Heart left ventricle (tissue), 16 donors: ENCODE results near the gene HPSE2. TPM values are rescaled to one million over a fixed set of nuclear protein-coding genes. Genes with fewer than 3 reads are reported as not detected.

ENCODE experiments used
- ATAC-seq, 4 donors: fragments of 200-7000 bp; cut with Tn5 transposase; one replicate each; pipeline ENCODE4 v1.9.1; 2020 to 2022; ENCODE audit warnings: moderate library complexity in 4 of 4, mild to moderate bottlenecking in 3 of 4, moderate number of reproducible peaks in 1 of 4
- DNase-seq, 5 donors: peaks; one replicate each; pipeline ENCODE4 v3.0.0-alpha.2; 2020
- H3K27ac ChIP-seq, 12 donors: fragments of 200-600 bp; sonication (generic) in 4 of 12; one replicate each; pipeline versions ENCODE4 v1.5.0 to v1.8.0; 2016 to 2022; ENCODE audit warnings: mild to moderate bottlenecking in 2 of 12
- H3K27me3 ChIP-seq, 9 donors: fragments of 200-600 bp; sonication (generic) in 2 of 9; one replicate each; pipeline versions ENCODE4 v1.5.1 to v1.8.0; 2016 to 2022; ENCODE audit warnings: mild to moderate bottlenecking in 3 of 9
- H3K36me3 ChIP-seq, 9 donors: fragments of 200-600 bp; sonication (generic) in 2 of 9; one replicate each; pipeline versions ENCODE4 v1.5.0 to v1.8.0; 2018 to 2022; ENCODE audit warnings: mild to moderate bottlenecking in 2 of 9
- H3K4me1 ChIP-seq, 12 donors: fragments of 200-600 bp; sonication (generic) in 4 of 12; one replicate each; pipeline versions ENCODE4 v1.5.0 to v1.8.0; 2016 to 2022; ENCODE audit warnings: mild to moderate bottlenecking in 3 of 12
- H3K4me3 ChIP-seq, 12 donors: fragments of 200-600 bp; sonication (generic) in 4 of 12; one replicate each; pipeline versions ENCODE4 v1.5.0 to v1.8.0; 2017 to 2022; ENCODE audit warnings: mild to moderate bottlenecking in 9 of 12, moderate library complexity in 4 of 12
- H3K9me3 ChIP-seq, 12 donors: fragments of 200-600 bp; sonication (generic) in 4 of 12; one replicate each; pipeline versions ENCODE4 v1.5.0 to v1.8.0; 2016 to 2022; ENCODE audit warnings: mild to moderate bottlenecking in 1 of 12
- POLR2A ChIP-seq, 2 donors: fragments of 450-650 bp; IDR thresholded peaks; one replicate each; pipeline ENCODE4 v1.6.1; 2017; ENCODE audit warnings: antibody characterized with exemption in 2 of 2, mild to moderate bottlenecking in 2 of 2, moderate library complexity in 2 of 2
- WGBS, 4 donors: extraction: QIAGEN DNeasy Blood & Tissue Kit in 2 of 4; methylation state at CpG; one replicate each; pipeline versions ENCODE4 v1.1.5 to v1.1.7; 2013 to 2018; 5-methylcytosine and 5-hydroxymethylcytosine counted together
- intact Hi-C, 10 donors: fragments of 100-400 bp; cut with DNase I; formaldehyde crosslinking; loops; one replicate each; pipeline versions ENCODE4 v1.11.1 to v1.14.2; 2022
- polyA plus RNA-seq, 2 donors: library from polyadenylated mRNA; stranded (reverse); fragments of 200-250 nt; gene quantifications; one replicate each; pipeline ENCODE4 v1.2.3, GENCODE V29; 2013
- total RNA-seq, 9 donors: library from RNA; depleted of rRNA in 2 of 9; stranded (reverse); fragments of >200 nt in 2 of 9; fragmentation: NEBNext Ultra II Directional in 3 of 9; extraction: Animal tissue kit (Norgen Biotek cat#: 25700) in 3 of 9; gene quantifications; one replicate each; pipeline versions ENCODE4 v1.1.0 to v1.2.4, GENCODE V29; 2016 to 2023
- TF ChIP-seq, protein P1 (sequence below), 12 donors: fragments of 200-600 bp; sonication (generic) in 4 of 12; IDR thresholded peaks; one replicate each; pipeline versions ENCODE4 v1.5.0 to v1.8.0; 2018 to 2022; ENCODE audit warnings: antibody characterized with exemption in 12 of 12, mild to moderate bottlenecking in 5 of 12
- donor health status: ischemic (EF 13 %, LVEDD 7.1; RV severe dilation, severe dysfunction).
- donor health status: healthy with polysubstance abuse.
- donor health status: DM: no; HTN: yes; CAD: no.
- donor health status: DM: no; HTN: no; CAD: no.
- donor health status: ischemic (EF 25% LVEDD 6.9; RV normal size, moderate dysfunction).
- donor health status: ischemic (EF 25% LVEDD 5.7; RV mildly dilated, moderate dysfunction).
- donor health status: healthy.
- donor health status: DM: yes; HTN: yes; CAD: no.
- donor health status: ischemic (EF 35%, LVEDD 5.7; RV mildly dilated, moderate dysfunction).
- donor health status: nonischemic (EF 11% LVEDD 7.7; RV severe dilation, severe dysfunction).
- donor health status: DM: yes; HTN: yes; CAD: no.
- donor health status: PGD.
- donor health status: ischemic (EF 29% LVEDD 5.4; RV normal size, mild dysfunction).
- donor health status: nonischemic (EF 23%, LVEDD 6.1; RV moderate dilation, normal function).

The HPSE2 gene
- total and polyA plus RNA-seq, 11 donors = 0.06 to 0.18 (median 0.12) TPM; not detected in 3

DNA sequence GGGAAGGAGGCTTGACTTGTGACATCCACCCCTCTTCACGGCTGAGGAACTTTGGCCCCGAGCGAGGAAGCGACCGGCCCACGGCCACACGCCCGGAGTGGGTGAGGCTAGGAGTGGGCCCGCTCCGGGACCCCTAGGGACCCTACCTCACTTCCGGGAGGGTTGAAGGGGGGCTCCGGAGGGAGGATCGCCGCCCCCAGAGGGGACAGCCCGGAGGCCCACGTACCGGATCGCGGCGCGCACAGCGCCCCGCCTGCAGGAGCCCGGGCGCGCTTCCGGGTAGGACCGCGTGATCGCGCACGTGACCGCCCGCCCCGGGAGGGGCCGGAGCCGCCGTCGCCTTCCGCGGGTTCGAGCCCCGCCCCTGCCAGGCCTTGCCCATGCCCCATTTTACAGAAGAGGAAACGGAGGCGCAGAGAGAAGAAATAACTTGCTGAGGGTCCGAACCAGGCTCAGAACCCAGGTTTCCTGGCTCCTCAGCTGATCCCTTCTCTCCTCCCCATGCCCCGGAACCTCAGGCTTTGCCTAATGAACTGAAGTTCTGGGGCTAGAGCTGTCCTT, 788.9 kb downstream of the HPSE2 start, which contains the start of gene HPS1:
HPS1 (minus strand) TSS at position 275 of the 561 bp plus-strand sequence. CDS start 3,695 bp downstream, outside the sequence.
- no peaks in the 10 kb centered on the region for H3K9me3 ChIP-seq
- peaks cover 0 to 35% (median 26%) of the 10 kb centered on the region in 9 donors for H3K36me3 ChIP-seq
- H3K27me3 ChIP-seq = no peaks in the 10 kb centered on the region
- 2 to 8% (median 3%) methylated on average over 13 to 47 of the region's 47 CpGs for WGBS, 4 donors
- intact Hi-C loops = no loop called here
- peak within 1 kb of the TSS; percentile 60 to 95 (median 88) for H3K27ac ChIP-seq
- TF ChIP-seq, protein P1, sequence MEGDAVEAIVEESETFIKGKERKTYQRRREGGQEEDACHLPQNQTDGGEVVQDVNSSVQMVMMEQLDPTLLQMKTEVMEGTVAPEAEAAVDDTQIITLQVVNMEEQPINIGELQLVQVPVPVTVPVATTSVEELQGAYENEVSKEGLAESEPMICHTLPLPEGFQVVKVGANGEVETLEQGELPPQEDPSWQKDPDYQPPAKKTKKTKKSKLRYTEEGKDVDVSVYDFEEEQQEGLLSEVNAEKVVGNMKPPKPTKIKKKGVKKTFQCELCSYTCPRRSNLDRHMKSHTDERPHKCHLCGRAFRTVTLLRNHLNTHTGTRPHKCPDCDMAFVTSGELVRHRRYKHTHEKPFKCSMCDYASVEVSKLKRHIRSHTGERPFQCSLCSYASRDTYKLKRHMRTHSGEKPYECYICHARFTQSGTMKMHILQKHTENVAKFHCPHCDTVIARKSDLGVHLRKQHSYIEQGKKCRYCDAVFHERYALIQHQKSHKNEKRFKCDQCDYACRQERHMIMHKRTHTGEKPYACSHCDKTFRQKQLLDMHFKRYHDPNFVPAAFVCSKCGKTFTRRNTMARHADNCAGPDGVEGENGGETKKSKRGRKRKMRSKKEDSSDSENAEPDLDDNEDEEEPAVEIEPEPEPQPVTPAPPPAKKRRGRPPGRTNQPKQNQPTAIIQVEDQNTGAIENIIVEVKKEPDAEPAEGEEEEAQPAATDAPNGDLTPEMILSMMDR (IDR thresholded peaks at IDR 0.05) = peak in 3 of 12 donors; percentile 10 to 22 (median 17)
- peak; percentile 51 to 78 for TF ChIP-seq POLR2A (IDR thresholded peaks at IDR 0.05)
- peak; percentile 90 to 98 (median 96) for ATAC-seq
- DNase-seq = peak; percentile 86 to 93 (median 88)
- peak within 1 kb of the TSS; percentile 56 to 93 (median 77) for H3K4me3 ChIP-seq
- peaks cover 0 to 26% (median 6%) of the 10 kb centered on the region in 12 donors for H3K4me1 ChIP-seq

DNA sequence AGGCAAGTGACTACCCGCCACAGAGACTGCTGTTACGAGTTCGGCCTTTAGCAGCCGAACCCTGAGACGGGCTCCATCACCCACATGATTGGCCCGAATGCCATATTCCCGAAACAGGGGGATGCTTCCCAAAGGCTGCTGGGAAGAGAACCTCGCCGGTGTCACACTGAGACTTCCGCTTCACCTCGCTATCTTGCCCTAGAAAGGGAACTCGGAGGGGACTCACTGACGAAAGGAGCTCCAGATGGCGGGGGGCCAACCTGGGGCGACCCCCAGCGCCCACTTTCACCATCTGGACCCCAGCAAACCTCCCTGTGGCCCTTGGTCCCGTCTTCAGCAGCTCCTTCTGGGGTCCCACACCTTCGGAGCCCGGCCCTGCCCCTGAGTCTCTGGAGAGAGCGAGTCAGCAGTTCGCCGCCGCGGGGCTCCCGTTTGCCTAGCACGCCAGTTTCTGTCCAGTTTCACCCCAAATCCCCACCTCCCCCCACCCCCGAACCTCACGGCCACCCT, 789.4 kb downstream of the HPSE2 start:
- H3K27ac ChIP-seq = peak overlapping the region; percentile 60 to 95 (median 88)
- H3K4me3 ChIP-seq = peak overlapping the region; percentile 56 to 93 (median 77)
- no peaks in the 10 kb centered on the region for H3K27me3 ChIP-seq
- no peak for TF ChIP-seq POLR2A (IDR thresholded peaks at IDR 0.05)
- TF ChIP-seq, protein P1 (IDR thresholded peaks at IDR 0.05) = no peak
- DNase-seq (peak in 2 of 5 donors; percentile 33 to 49), ATAC-seq (peak; percentile 36 to 59 (median 49))
- no peaks in the 10 kb centered on the region for H3K9me3 ChIP-seq
- intact Hi-C loops = no loop called here
- H3K36me3 ChIP-seq = peaks cover 0 to 40% (median 29%) of the 10 kb centered on the region in 9 donors
- 4 to 13% (median 6%) methylated on average over 15 to 28 of the region's 28 CpGs for WGBS, 4 donors
- peaks cover 0 to 26% (median 6%) of the 10 kb centered on the region in 12 donors for H3K4me1 ChIP-seq

DNA sequence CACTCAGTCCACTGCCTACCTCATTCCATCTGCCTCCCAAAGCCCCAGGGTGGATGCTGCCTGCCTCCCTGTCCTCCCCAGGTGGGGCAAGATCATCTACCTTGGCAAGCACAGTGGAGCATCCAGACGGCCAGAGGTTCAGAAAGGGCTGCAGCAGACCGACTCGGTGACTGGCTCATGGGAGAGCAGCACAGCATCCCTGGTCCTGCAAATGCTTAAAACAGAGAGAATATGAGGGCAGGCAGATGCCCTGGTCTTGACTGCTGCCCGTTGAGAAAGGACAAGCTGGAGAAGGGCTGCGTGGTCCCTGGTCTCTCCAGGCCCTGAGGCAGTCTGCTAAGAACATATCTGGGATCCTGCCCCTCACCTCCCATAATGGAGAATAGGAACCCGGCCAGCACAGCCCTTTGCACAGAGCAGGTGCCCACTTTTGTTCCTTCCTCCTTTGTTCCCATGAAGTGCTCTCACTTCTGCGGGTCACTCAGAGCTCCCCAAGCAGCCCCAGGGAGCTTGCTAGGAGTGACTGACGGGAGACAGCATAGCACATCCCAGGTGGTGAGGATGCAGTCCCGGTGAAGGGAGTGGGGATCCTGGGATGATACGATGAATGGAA, 790.3 kb downstream of the HPSE2 start:
- Histone ChIP-seq H3K27ac (peak overlapping the region in 6 of 12 donors; percentile 86 to 95 (median 90)), H3K27me3 (no peaks in the 10 kb centered on the region), H3K4me3 (peak overlapping the region in 4 of 12 donors; percentile 73 to 93 (median 78)), H3K36me3 (peaks cover 0 to 49% (median 30%) of the 10 kb centered on the region in 9 donors), H3K4me1 (peaks cover 0 to 26% (median 6%) of the 10 kb centered on the region in 12 donors), H3K9me3 (no peaks in the 10 kb centered on the region)
- DNase-seq (no peak), ATAC-seq (no peak)
- WGBS, 4 donors = 56 to 66% (median 65%) methylated on average over 10 of the region's 10 CpGs
- no peak for TF ChIP-seq POLR2A (IDR thresholded peaks at IDR 0.05)
- TF ChIP-seq, protein P1 (IDR thresholded peaks at IDR 0.05) = no peak
- intact Hi-C loops = no loop called here
